Ovary (tissue), 3 donors: ENCODE measurements around the gene PLEKHA5.

Experiments used
- CTCF ChIP-seq, 3 donors: fragments of 450-650 bp in 2 of 3; fragments of 200-600 bp in 1 of 3; IDR thresholded peaks; one replicate each; pipeline versions ENCODE4 v1.5.1 to v1.8.0; 2016 to 2022; ENCODE audit warnings: antibody characterized with exemption in 3 of 3, mild to moderate bottlenecking in 1 of 3
- EP300 ChIP-seq: sonication (generic); formaldehyde crosslinking; IDR thresholded peaks from one replicate; pipeline ENCODE4 v1.6.1; 2017; ENCODE audit warnings: antibody characterized with exemption
- POLR2A ChIP-seq: fragments of 450-650 bp; IDR thresholded peaks from one replicate; pipeline ENCODE4 v1.6.1; 2017; ENCODE audit warnings: antibody characterized with exemption, mild to moderate bottlenecking, moderate library complexity
- donor health status: DM: no; HTN: no; CAD: no.

DNA sequence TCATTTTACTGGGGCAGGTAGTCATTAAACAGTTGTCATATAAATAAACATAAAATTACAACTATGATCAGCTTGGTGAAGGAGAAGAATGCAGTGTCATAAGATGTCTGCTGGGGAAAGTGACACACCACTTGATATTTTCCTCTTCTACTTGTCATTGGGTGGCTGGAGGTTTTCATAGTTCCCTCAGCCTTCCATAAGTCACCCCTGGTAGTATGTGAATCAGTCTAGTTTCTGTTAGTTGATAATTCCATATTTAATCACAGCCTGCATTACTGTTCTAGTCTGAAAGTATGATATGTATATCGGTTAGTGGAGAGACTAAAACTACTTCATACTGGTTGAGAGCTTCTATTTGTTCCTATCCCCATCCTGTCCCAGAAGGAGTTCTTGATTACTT is 38.2 kb downstream of the PLEKHA5 start:
- TF ChIP-seq CTCF (IDR thresholded peaks at IDR 0.05): no peak
- TF ChIP-seq POLR2A: no peak
- TF ChIP-seq EP300: no peak
